HG03575 (cell line): ENCODE results near the gene DLGAP5.

Experiments
- ATAC-seq: cut with Tn5 transposase; IDR thresholded peaks from one replicate; pipeline ENCODE4 v1.9.1; 2021; ENCODE audit not compliant: unreplicated experiment, insufficient number of reproducible peaks, low FRiP score; ENCODE audit errors: extremely low read depth

DLGAP5 gene

GRCh38 chr14:55133416-55133815, 58.0 kb downstream of the DLGAP5 start:
- ATAC-seq = no peak

DNA sequence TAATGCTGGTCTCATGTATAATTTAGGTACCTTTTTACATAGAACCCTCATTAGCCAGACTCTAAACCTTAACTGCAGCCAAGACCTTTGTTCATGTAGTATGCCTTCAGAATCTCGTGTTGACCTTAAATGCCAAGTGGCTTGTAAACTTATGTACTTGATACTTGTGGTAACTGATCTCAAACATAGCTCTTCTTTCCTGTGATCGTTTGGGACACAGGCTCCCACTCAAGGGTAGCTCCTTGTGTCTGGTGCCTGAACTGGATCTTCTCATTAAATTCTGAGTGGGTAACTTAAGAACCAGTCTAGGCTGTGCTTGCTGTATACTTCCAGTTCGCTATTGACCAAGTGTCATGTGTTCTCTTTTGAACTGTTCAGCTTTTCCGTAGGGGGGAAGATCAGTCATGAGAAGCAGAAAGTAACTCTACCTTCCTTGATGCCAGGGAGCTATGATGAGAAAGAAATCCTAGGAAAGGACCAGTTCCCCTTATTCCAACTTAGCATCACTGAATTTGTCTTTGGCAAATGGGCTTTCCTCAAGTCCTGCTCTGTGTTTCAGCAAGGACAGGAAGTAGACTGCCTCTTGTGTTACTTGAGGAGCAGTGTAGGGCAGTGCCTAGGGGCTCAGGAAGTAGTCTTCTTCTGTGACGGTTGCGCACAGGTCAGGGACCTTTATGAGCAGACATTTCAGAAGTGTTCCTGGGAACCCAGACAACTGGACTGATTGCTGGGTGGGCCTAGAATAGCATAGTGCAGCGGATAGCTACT, 59.8 kb downstream of the DLGAP5 start:
- ATAC-seq = no peak

- no peak for ATAC-seq
Measured at GRCh38 chr14:55130196-55130550, 61.2 kb downstream of the DLGAP5 start.

DNA sequence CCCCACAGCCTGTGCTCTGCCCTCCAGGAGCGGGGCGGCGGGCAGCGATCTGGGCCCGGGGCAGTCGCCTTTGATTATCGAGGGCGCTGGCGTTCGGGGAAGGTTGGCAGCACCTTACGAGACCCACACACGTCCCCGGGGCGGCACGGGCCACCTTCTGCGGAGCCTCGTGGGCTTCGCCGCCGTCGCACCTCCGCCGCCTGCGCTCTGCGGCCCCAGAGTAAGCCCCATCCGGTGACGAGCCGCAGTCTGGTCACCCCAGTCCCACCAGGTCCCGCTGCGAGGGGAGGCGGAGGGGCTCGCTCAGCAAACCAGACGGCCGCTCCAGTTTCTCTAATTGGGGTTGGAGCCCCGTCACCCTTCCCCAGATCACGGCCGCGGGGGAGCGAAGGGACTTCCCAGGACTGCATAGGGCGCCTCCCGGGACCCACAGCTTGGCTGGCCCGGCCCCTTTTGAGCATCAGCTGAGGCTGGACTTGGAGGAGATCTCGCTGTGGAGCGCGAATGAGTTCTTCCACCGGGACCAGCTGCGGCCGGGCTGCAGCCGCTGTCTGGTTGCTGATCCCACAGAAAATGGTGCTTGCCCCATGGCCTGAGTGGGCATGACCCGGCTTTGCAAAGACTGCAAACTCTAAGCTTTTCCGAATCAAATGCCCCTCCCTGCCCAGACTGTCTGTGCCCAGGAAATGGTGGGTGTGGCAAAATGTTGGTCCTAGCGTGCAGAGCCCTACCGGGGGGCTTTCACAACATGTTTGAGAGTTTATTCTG, 61.8 kb downstream of the DLGAP5 start:
- ATAC-seq = no peak

GRCh38 chr14:55129086-55129427, 62.3 kb downstream of the DLGAP5 start, which contains the start of gene LGALS3:
TSS of gene LGALS3 (plus strand) at chr14:55129252. CDS start at chr14:55137374, 8,122 bp downstream.
- ATAC-seq = no peak

- no peak for ATAC-seq
Measured at GRCh38 chr14:55128386-55129085, 62.8 kb downstream of the DLGAP5 start.

DNA sequence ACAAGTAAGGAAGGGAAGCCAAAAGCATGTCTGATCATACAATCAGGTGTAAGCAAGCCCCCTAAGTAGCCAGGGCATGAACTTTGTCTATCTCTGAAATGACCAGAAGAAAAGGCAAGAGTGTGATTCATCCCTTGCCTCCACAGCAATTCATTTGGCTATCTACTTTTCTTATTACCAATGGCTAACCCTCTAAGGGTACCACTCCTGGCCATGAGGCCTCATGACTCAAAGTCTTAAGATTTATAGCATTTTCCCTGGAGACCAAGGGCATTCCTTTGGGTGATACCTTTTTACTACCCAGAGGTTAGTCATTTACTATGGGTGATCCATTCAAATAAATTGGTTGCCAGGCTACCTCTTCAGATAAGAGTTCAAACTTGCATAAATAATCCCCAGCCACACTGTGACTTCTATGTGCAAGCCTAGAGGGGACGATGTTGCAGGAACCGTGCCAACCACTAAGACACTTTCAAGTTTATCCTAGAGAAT, 63.9 kb downstream of the DLGAP5 start:
- ATAC-seq = no peak

DNA sequence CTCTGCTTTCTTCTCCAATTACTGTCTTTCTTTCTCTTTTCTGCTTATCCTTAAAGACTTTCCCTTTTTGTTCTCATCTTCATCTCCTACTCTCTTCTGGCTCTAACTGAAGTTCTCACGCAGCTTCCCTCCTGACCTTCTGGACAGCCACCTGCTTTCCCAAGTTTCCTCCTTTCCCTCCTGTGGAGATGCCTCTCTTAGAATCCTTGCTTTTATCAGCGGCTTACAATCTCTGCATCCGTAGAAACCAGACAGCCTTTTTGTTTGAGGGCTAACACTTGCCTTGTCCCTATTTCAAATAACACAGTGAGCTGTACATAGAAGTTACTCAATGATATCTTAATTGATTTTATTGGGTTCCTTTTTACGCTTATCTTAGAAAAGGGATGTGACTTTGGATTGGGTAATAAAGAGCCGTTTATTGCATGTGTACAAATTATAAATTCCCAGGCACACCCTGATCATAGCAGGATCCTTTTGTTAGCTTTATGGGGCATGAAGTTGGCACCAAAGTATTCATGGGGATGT, 64.4 kb downstream of the DLGAP5 start:
- no peak for ATAC-seq

DNA sequence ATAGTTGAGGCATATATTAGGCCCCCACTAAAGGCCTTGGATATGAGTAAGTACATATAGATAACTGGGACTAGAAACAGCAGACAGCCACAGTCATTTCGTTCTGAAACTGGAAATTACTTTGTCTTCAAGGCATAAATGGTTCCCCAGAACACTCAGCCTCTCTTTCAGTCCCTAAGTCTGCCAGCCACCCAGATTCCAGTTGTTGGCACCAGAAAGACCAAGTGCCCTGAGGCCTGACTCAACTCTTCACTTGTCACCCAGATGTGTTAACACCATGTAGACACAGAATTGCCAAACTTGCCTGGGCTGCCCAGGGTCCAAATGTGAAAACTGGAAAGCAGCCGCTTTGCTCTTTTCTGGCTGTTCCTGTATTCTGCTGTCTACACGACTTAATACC, 65.4 kb downstream of the DLGAP5 start:
- no peak for ATAC-seq

DNA sequence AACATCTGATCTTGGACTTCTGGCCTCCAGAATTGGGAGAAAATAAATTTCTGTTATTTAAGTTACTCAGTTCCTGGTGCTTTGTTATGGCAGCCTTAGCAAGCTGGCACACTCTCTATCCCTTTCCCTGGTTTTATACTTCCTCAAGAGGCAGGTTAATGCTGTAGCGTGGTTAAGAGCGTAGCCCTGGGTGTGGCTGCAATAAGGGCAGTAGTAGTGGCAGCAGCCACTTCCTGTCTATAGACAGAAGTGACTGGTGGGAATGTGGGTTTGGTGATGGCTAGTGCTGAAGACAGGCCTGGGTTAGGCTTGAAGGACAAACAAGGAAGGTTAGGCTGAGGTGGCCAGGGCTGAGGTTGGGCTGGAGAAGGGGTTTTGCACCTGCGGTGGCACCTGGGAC, 66.0 kb downstream of the DLGAP5 start:
- ATAC-seq = no peak

DNA sequence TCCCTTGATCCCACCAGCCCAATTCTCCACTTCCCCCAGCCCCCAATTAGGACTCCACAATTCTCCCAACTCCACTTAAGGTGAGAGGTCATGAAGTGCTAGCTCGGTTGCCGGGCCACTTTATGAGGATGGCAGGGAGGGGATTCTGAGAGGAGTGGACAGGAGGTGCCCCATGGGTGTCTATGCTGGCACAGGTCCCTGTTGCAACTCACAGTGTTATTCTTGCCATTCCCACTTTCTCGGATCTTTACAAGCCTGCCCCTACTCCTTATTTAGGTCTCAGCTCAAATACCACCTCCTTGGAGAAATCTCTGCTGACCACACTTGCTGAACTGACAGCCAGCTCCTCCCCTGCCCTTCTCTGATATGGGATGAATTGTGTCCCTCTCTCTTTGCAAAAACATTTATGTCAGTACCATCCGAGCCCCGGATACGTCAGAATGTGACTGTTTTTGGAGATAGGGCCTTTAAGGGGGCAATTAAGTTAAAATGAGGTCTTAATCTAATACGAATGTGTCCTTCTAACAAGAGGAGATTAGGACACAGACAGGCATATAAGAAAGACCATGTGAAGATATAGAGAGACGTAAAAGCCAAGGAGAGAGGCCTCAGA, 66.5 kb downstream of the DLGAP5 start:
- ATAC-seq = no peak

DNA sequence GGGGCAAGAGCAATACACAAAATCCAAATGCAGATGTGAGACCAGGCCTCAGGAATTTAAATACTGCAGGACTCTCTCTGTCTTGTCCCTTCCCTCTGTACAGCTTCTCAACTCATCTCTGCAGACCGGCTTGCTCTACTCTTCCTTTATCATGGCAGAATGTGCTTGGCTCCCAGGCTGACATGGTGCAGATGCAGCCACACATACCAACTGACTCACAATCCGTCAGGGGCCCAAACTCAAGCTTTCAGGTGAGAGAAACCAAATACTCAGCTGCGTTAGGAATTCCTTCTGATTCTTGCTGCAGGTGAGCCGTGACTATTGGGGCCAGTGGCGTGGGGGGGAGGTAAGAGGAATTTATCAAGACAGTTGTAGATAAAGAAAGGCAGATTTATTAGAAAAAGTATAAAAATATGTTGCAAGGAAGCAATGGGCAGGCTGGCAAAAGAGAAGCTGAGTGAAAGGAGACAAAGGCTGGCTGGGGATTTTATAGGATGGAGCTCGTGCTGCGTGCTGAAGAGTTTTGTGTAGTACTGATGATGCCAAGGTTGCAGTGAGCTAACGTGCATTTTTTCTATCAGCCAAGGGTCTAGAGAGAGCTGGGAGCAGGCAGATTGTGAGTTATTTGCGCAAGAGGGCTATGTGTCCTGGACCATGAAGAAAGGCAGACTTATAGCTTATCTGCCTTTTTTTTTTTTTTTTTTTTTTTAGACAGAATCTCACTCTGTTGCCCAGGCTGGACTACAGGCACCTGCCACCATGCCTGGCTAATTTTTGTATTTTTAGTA, 67.3 kb downstream of the DLGAP5 start:
- ATAC-seq = no peak

DNA sequence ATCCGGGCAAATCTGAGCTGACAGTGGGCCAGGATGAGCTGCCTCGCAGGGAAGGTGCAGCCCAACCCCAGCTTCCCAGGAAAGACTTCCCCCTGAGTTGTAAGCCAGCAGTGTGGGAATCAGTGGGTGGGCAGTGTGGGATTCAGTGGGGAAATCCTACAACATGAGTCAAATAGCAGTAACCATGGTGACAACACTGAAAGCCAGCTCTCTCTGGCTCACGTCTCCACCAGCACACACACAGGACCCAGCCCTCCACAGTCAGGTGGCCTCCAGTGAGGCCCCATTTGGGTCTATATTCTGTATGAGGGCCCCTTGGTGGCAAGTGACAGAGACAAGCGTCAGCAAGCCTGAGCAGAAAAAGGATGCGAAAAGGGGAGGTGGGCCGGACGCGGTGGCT, 68.3 kb downstream of the DLGAP5 start:
- ATAC-seq = no peak

GRCh38 chr14:55122440-55122986, 68.9 kb downstream of the DLGAP5 start:
- ATAC-seq = no peak

GRCh38 chr14:55121628-55122439, 69.6 kb downstream of the DLGAP5 start:
- no peak for ATAC-seq

- no peak for ATAC-seq
Measured at GRCh38 chr14:55120571-55121495, 70.6 kb downstream of the DLGAP5 start.
